CD14-positive monocyte (primary cell): ENCODE measurements around the gene HCCS. TPM values are rescaled to one million over a fixed set of nuclear protein-coding genes. Genes with fewer than 3 reads are reported as not detected.

Source experiments
- DNase-seq, 3 donors: peaks; one replicate each; pipeline ENCODE4 v3.0.0-alpha.2; 2011 to 2022
- H2AFZ ChIP-seq: 2 replicates; pipeline ENCODE4 v1.6.0; 2012; ENCODE audit warnings: mild to moderate bottlenecking, low read depth, low read length, inconsistent platforms; ENCODE audit not compliant: insufficient read depth, poor library complexity, severe bottlenecking
- H3K27ac ChIP-seq, 2 donors: 1 replicate in 1 of 2; 2 replicates in 1 of 2; pipeline ENCODE4 v1.5.1; 2012 to 2013; ENCODE audit warnings: low read length in 2 of 2, control low read depth in 1 of 2, inconsistent platforms in 1 of 2, low read depth in 1 of 2, mild to moderate bottlenecking in 1 of 2
- H3K27me3 ChIP-seq, 2 donors: one replicate each; pipeline versions ENCODE4 v1.6.0 to v1.6.1; 2011 to 2013; ENCODE audit warnings: low read length in 2 of 2; ENCODE audit not compliant: control insufficient read depth in 2 of 2, insufficient read depth in 2 of 2
- H3K36me3 ChIP-seq, 2 donors: replicated peaks in 1 of 2; 1 replicate in 1 of 2; 2 replicates in 1 of 2; pipeline versions ENCODE4 v1.5.1 to v1.6.1; 2012 to 2013; ENCODE audit warnings: low read length in 2 of 2, control low read depth in 1 of 2, inconsistent platforms in 1 of 2, mild to moderate bottlenecking in 1 of 2; ENCODE audit not compliant: insufficient read depth in 2 of 2, control insufficient read depth in 1 of 2
- H3K4me1 ChIP-seq, 2 donors: 1 replicate in 1 of 2; 2 replicates in 1 of 2; pipeline versions ENCODE4 v1.5.1 to v1.6.1; 2012 to 2013; ENCODE audit warnings: low read length in 2 of 2, control low read depth in 1 of 2, inconsistent platforms in 1 of 2, mild to moderate bottlenecking in 1 of 2, moderate library complexity in 1 of 2; ENCODE audit not compliant: insufficient read depth in 2 of 2, control insufficient read depth in 1 of 2
- H3K4me2 ChIP-seq: replicated peaks from 2 replicates; pipeline ENCODE3; 2012; ENCODE audit warnings: low read length, moderate library complexity, mild to moderate bottlenecking; ENCODE audit not compliant: poor library complexity, severe bottlenecking; ENCODE audit errors: extremely low read depth
- H3K4me3 ChIP-seq, 3 experiments: fragments of 200-600 bp in 1 of 3; sonication (generic) in 1 of 3; replicated peaks in 1 of 3; 1 replicate in 2 of 3; 2 replicates in 1 of 3; pipeline ENCODE4 v1.5.1; 2011 to 2013; ENCODE audit warnings: low read length in 3 of 3, mild to moderate bottlenecking in 3 of 3, control low read depth in 2 of 3, low read depth in 2 of 3, inconsistent platforms in 1 of 3, moderate library complexity in 1 of 3
- H3K79me2 ChIP-seq: 2 replicates; pipeline ENCODE4 v1.6.0; 2012; ENCODE audit warnings: mild to moderate bottlenecking, control low read depth, inconsistent platforms, low read length, moderate library complexity; ENCODE audit not compliant: insufficient read depth
- H3K9ac ChIP-seq: 2 replicates; pipeline ENCODE4 v1.6.0; 2017; ENCODE audit warnings: low read length, mild to moderate bottlenecking; ENCODE audit not compliant: insufficient read depth, poor library complexity, severe bottlenecking
- H3K9me3 ChIP-seq, 2 donors: replicated peaks in 1 of 2; 1 replicate in 1 of 2; 2 replicates in 1 of 2; pipeline versions ENCODE4 v1.5.1 to v1.6.1; 2012 to 2013; ENCODE audit warnings: low read length in 2 of 2, control low read depth in 1 of 2; ENCODE audit not compliant: control insufficient read depth in 1 of 2, insufficient read depth in 1 of 2
- H4K20me1 ChIP-seq: 2 replicates; pipeline ENCODE4 v1.6.0; 2012; ENCODE audit warnings: mild to moderate bottlenecking, low read length, control low read depth, moderate library complexity; ENCODE audit not compliant: insufficient read depth
- H3K27ac Mint-ChIP-seq, 7 donors: one replicate each; pipeline ENCODE4 v1.8.0; 2020; ENCODE audit warnings: mild to moderate bottlenecking in 7 of 7, mixed read lengths in 7 of 7, moderate library complexity in 6 of 7, inconsistent platforms in 2 of 7
- H3K27me3 Mint-ChIP-seq, 3 donors: one replicate each; pipeline ENCODE4 v1.8.0; 2021 to 2022; ENCODE audit warnings: low read depth in 3 of 3, mild to moderate bottlenecking in 3 of 3, mixed read lengths in 3 of 3, moderate library complexity in 3 of 3, inconsistent platforms in 1 of 3
- H3K36me3 Mint-ChIP-seq, 2 donors: one replicate each; pipeline ENCODE4 v1.8.0; 2020; ENCODE audit warnings: mixed read lengths in 2 of 2, inconsistent platforms in 1 of 2, mild to moderate bottlenecking in 1 of 2
- H3K4me1 Mint-ChIP-seq: one replicate; pipeline ENCODE4 v1.8.0; 2020; ENCODE audit warnings: mild to moderate bottlenecking, mixed read lengths
- H3K4me3 Mint-ChIP-seq, 2 donors: one replicate each; pipeline ENCODE4 v1.8.0; 2020; ENCODE audit warnings: mild to moderate bottlenecking in 2 of 2, mixed read lengths in 2 of 2, moderate library complexity in 1 of 2
- H3K9me3 Mint-ChIP-seq, 7 donors: one replicate each; pipeline ENCODE4 v1.8.0; 2020 to 2022; ENCODE audit warnings: mixed read lengths in 7 of 7, mild to moderate bottlenecking in 6 of 7, moderate library complexity in 6 of 7, inconsistent platforms in 2 of 7
- CTCF ChIP-seq: fragments of 200-600 bp; IDR thresholded peaks from one replicate; pipeline ENCODE4 v1.8.0; 2022; ENCODE audit warnings: antibody characterized with exemption, mild to moderate bottlenecking
- WGBS: methylation state at CpG from one replicate; pipeline ENCODE4 v1.1.5; 2013; ENCODE audit warnings: missing lambda C conversion rate; ENCODE audit not compliant: insufficient coverage; 5-methylcytosine and 5-hydroxymethylcytosine counted together
- intact Hi-C, 2 donors: fragments of 100-400 bp; cut with micrococcal nuclease; formaldehyde crosslinking; loops; one replicate each; pipeline versions ENCODE4 v1.15.0 to v1.15.1; 2023
- polyA plus RNA-seq, 3 donors: library from polyadenylated mRNA; depleted of rRNA in 1 of 3; unstranded in 2 of 3; stranded (reverse) in 1 of 3; fragments of 300-500 nt in 2 of 3; fragments of >200 nt in 1 of 3; fragmentation: Illumina TruSeq in 2 of 3; gene quantifications; 1 replicate in 2 of 3; 2 replicates in 1 of 3; pipeline ENCODE4 v1.2.3, GENCODE V29; 2012 to 2021

HCCS gene
- polyA plus RNA-seq, 3 donors: 15.2 to 52.2 (median 38.9) TPM

GRCh38 chrX:11164433-11164832 lies 53.3 kb downstream of the HCCS start:
- Mint-ChIP-seq H3K4me1 (peaks cover 4% of the 10 kb centered on the region), H3K9me3 (peaks cover 0 to 2% (median 0%) of the 10 kb centered on the region in 7 donors), H3K4me3 (no peak overlapping the region), H3K27ac (no peak overlapping the region), H3K27me3 (peaks cover 0 to 3% (median 1%) of the 10 kb centered on the region in 3 donors), H3K36me3 (no peaks in the 10 kb centered on the region)
- H3K4me2 ChIP-seq: no peak overlapping the region
- H3K27ac ChIP-seq: no peak overlapping the region
- H3K79me2 ChIP-seq: no peaks in the 10 kb centered on the region
- H2AFZ ChIP-seq: no peak overlapping the region
- no peaks in the 10 kb centered on the region for H3K4me1 ChIP-seq
- H3K9me3 ChIP-seq: no peaks in the 10 kb centered on the region
- WGBS: no CpG with 5 or more reads among the region's 6 CpGs
- no peaks in the 10 kb centered on the region for H3K36me3 ChIP-seq
- no peak overlapping the region for H3K9ac ChIP-seq
- intact Hi-C loops: no loop called here
- H4K20me1 ChIP-seq: no peaks in the 10 kb centered on the region
- no peak overlapping the region for H3K4me3 ChIP-seq
- peaks cover 0 to 2% of the 10 kb centered on the region in 2 donors for H3K27me3 ChIP-seq
- TF ChIP-seq CTCF: no peak
- DNase-seq: no peak

- Mint-ChIP-seq H3K27ac (no peak overlapping the region), H3K27me3 (peaks cover 1 to 7% (median 3%) of the 10 kb centered on the region in 3 donors), H3K9me3 (peaks cover 0 to 5% (median 0%) of the 10 kb centered on the region in 7 donors), H3K4me3 (no peak overlapping the region), H3K36me3 (no peaks in the 10 kb centered on the region), H3K4me1 (peaks cover 4% of the 10 kb centered on the region)
- no peaks in the 10 kb centered on the region for H3K79me2 ChIP-seq
- no peak overlapping the region for H2AFZ ChIP-seq
- H3K4me1 ChIP-seq: no peaks in the 10 kb centered on the region
- H3K27ac ChIP-seq: no peak overlapping the region
- H3K9me3 ChIP-seq: no peaks in the 10 kb centered on the region
- TF ChIP-seq CTCF: no peak
- no peak overlapping the region for H3K4me3 ChIP-seq
- H3K4me2 ChIP-seq: no peak overlapping the region
- H3K9ac ChIP-seq: no peak overlapping the region
- no CpG with 5 or more reads among the region's 4 CpGs for WGBS
- no peaks in the 10 kb centered on the region for H3K27me3 ChIP-seq
- DNase-seq: no peak
- intact Hi-C loops: no loop called here
- no peaks in the 10 kb centered on the region for H3K36me3 ChIP-seq
- H4K20me1 ChIP-seq: no peaks in the 10 kb centered on the region
Measured at GRCh38 chrX:11171956-11172355, 60.8 kb downstream of the HCCS start.
